Nephron progenitor cell (in vitro differentiated cells): ENCODE data around the gene FNDC4.

Source experiments
- DNase-seq: peaks from one replicate; pipeline ENCODE4 v3.0.0; 2021
- H3K27ac Mint-ChIP-seq: 2 replicates; pipeline ENCODE4 v1.8.0; 2021; ENCODE audit warnings: mild to moderate bottlenecking, moderate library complexity, mixed read lengths
- H3K27me3 Mint-ChIP-seq: 2 replicates; pipeline ENCODE4 v1.8.0; 2021; ENCODE audit warnings: mild to moderate bottlenecking, low read depth, mixed read lengths; ENCODE audit not compliant: poor library complexity
- H3K36me3 Mint-ChIP-seq: 2 replicates; pipeline ENCODE4 v1.8.0; 2021; ENCODE audit warnings: low read depth, mixed read lengths
- H3K4me1 Mint-ChIP-seq: 2 replicates; pipeline ENCODE4 v1.8.0; 2021; ENCODE audit warnings: mixed read lengths
- H3K4me3 Mint-ChIP-seq: 2 replicates; pipeline ENCODE4 v1.8.0; 2021; ENCODE audit warnings: mild to moderate bottlenecking, moderate library complexity, mixed read lengths
- H3K9me3 Mint-ChIP-seq: 2 replicates; pipeline ENCODE4 v1.8.0; 2021; ENCODE audit warnings: mild to moderate bottlenecking, moderate library complexity, mixed read lengths
- TF ChIP-seq, protein P1 (sequence below): fragments of 200-600 bp; sonication (generic); IDR thresholded peaks from 2 replicates; pipeline ENCODE4 v1.5.0; 2021; ENCODE audit warnings: antibody characterized with exemption

Gene FNDC4

DNA sequence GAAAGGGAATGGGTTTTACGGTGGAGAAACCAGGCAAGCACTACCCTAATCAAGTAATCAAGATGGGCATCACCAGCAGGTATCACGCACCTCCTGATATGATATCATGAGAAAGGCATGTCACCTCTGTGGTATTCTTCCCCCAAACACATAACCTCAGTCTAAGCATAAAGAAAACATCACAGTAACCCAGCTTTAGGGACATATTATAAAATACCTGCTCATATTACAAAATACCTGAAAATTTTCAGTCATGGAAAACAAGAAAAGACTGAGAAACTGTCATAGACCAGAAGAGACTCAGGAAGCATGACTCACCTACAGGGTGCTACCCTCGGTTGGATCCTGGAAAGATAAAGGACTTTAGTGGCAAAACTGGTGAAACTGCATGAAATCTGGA lies 32.2 kb upstream of the FNDC4 start:
- H3K27me3 Mint-ChIP-seq = peaks cover 25% of the 10 kb centered on the region
- no peaks in the 10 kb centered on the region for H3K36me3 Mint-ChIP-seq
- no peaks in the 10 kb centered on the region for H3K4me1 Mint-ChIP-seq
- H3K27ac Mint-ChIP-seq = no peak overlapping the region
- no peak for DNase-seq
- H3K9me3 Mint-ChIP-seq = peaks cover 6% of the 10 kb centered on the region
- no peak overlapping the region for H3K4me3 Mint-ChIP-seq
- TF ChIP-seq, protein P1, sequence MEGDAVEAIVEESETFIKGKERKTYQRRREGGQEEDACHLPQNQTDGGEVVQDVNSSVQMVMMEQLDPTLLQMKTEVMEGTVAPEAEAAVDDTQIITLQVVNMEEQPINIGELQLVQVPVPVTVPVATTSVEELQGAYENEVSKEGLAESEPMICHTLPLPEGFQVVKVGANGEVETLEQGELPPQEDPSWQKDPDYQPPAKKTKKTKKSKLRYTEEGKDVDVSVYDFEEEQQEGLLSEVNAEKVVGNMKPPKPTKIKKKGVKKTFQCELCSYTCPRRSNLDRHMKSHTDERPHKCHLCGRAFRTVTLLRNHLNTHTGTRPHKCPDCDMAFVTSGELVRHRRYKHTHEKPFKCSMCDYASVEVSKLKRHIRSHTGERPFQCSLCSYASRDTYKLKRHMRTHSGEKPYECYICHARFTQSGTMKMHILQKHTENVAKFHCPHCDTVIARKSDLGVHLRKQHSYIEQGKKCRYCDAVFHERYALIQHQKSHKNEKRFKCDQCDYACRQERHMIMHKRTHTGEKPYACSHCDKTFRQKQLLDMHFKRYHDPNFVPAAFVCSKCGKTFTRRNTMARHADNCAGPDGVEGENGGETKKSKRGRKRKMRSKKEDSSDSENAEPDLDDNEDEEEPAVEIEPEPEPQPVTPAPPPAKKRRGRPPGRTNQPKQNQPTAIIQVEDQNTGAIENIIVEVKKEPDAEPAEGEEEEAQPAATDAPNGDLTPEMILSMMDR = no peak

- peaks cover 34% of the 10 kb centered on the region for H3K27me3 Mint-ChIP-seq
- no peak for DNase-seq
- H3K27ac Mint-ChIP-seq = no peak overlapping the region
- H3K9me3 Mint-ChIP-seq = no peaks in the 10 kb centered on the region
- no peaks in the 10 kb centered on the region for H3K4me1 Mint-ChIP-seq
- no peaks in the 10 kb centered on the region for H3K36me3 Mint-ChIP-seq
- TF ChIP-seq, protein P1 = no peak
- H3K4me3 Mint-ChIP-seq = no peak overlapping the region
Measured at GRCh38 chr2:27522400-27522945, 27.5 kb upstream of the FNDC4 start.

DNA sequence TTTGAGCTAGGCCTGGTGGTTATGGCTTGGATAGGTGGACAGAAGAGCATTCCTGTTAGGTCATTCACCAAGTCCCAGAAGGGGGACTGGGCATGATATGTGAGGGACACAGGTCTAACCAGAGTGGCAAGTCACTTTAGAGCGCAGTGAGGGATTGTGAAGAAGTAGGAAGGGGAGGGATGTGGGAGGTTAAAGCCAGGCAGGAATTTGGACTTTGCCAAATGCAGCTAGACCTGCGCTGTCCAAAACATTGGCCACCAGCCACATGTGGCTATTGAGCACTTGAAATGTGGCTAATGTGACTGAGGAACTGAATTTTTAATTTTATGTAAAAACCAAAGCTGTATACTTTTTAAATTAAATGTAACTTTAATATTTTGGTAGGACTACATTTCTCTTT lies 25.3 kb upstream of the FNDC4 start:
- no peak overlapping the region for H3K27ac Mint-ChIP-seq
- H3K27me3 Mint-ChIP-seq = peaks cover 36% of the 10 kb centered on the region
- no peaks in the 10 kb centered on the region for H3K9me3 Mint-ChIP-seq

DNA sequence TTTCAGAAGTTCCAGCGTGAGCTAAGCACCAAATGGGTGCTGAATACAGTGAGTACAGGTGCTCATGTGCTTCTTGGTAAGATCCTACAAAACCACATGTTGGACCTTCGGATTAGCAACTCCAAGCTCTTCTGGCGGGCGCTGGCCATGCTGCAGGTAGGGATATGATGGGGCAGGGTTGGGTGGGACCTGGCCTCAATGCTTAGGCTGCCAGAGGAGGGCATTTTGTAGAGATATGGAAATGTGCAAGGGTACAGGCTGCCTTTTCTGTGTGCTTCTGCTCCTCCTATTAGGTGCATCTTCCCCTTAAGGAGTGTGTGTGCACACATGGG lies 23.7 kb upstream of the FNDC4 start:
- no peaks in the 10 kb centered on the region for H3K9me3 Mint-ChIP-seq
- H3K36me3 Mint-ChIP-seq = no peaks in the 10 kb centered on the region
- H3K4me3 Mint-ChIP-seq = no peak overlapping the region
- H3K27me3 Mint-ChIP-seq = peaks cover 36% of the 10 kb centered on the region
- no peaks in the 10 kb centered on the region for H3K4me1 Mint-ChIP-seq
- no peak overlapping the region for H3K27ac Mint-ChIP-seq
- DNase-seq = no peak
- TF ChIP-seq, protein P1 = no peak

More for the DNA sequence above, 25.3 kb upstream of the FNDC4 start:
- TF ChIP-seq, protein P1 = no peak
- Mint-ChIP-seq H3K4me1 (no peaks in the 10 kb centered on the region), H3K4me3 (no peak overlapping the region), H3K36me3 (no peaks in the 10 kb centered on the region)
- no peak for DNase-seq

DNA sequence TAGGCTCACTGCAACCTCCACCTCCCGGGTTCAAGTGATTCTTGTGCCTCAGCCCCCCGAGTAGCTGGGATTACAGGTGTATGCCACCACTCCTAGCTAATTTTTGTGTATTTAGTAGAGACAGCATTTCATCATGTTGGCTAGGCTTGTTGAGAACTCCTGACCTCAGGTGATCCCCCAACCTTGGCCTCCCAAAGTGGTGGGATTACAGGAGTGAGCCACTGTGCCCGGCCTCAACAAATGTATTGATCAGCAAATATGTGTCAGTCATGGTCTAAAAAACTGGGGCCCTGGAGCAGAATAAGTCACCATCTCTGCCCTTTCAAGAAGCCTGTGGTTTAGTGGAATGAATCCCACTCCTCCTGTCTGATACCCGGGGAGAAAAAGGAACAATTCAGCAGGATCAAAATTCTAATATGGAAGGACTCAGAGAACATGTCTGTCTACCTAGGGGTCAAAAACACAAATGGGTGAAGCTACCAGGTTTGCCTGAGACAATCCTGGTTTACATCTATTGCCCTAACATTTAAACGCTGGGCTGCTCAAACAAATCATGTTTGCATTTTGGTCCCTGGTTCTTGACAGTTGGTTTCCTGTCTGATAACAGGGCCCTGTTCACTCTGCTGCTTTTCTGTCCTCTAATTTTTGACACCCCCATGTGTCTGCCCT lies 23.2 kb upstream of the FNDC4 start:
- DNase-seq = no peak
- H3K4me3 Mint-ChIP-seq = no peak overlapping the region
- H3K36me3 Mint-ChIP-seq = no peaks in the 10 kb centered on the region
- peaks cover 41% of the 10 kb centered on the region for H3K27me3 Mint-ChIP-seq
- H3K9me3 Mint-ChIP-seq = no peaks in the 10 kb centered on the region
- TF ChIP-seq, protein P1 = no peak
- H3K4me1 Mint-ChIP-seq = no peaks in the 10 kb centered on the region
- no peak overlapping the region for H3K27ac Mint-ChIP-seq

GRCh38 chr2:27509326-27509725 lies 14.3 kb upstream of the FNDC4 start:
- Mint-ChIP-seq H3K36me3 (no peaks in the 10 kb centered on the region), H3K9me3 (no peaks in the 10 kb centered on the region), H3K27me3 (peaks cover 28% of the 10 kb centered on the region), H3K4me3 (no peak overlapping the region), H3K4me1 (peaks cover 7% of the 10 kb centered on the region), H3K27ac (no peak overlapping the region)
- TF ChIP-seq, protein P1 = no peak
- no peak for DNase-seq
